ENCODE data around the gene NRARP.

DNA sequence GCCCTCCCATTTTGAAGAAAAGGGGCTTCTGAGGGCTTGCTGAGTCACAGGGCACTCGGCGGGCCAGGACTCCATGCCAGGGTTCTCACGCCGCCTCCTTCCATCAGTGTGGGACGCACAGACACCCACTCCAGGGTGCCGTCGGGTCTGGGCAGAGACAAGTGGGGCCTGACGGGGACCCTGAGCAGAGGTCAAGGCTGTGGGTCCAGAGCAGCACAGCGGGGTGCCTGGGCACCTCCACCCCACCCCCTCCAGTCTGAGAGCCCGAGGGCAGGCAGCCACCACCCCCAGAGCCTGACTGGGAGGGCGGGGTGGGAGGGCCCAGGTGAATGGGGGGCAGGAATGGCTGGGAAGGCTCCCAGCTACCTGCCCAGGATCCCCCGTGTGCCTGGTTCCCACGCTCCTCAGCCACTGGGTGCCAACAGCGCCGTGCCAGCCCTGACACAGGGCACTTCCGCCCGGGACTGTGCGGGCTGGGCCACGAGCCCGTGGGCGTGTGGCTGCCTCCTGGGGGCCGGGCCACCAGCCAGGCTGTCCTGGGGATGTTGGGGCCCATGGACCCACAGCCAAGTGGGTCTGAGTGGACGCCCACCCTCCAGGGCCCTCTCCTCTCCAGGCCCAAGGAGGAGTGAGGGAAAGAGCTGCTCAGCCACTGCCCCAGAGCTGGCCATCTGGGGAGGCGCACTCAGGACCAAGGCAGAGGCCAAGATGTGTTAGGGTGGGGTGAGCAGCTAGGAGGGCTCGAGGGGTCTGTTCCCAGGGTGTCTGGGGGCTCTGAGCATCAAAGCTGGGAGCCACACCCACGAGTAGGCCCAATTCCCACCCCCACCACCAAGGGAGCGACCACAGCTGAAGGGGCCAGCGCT, 10.1 kb upstream of the NRARP start:
- TF ChIP-seq, protein P1, sequence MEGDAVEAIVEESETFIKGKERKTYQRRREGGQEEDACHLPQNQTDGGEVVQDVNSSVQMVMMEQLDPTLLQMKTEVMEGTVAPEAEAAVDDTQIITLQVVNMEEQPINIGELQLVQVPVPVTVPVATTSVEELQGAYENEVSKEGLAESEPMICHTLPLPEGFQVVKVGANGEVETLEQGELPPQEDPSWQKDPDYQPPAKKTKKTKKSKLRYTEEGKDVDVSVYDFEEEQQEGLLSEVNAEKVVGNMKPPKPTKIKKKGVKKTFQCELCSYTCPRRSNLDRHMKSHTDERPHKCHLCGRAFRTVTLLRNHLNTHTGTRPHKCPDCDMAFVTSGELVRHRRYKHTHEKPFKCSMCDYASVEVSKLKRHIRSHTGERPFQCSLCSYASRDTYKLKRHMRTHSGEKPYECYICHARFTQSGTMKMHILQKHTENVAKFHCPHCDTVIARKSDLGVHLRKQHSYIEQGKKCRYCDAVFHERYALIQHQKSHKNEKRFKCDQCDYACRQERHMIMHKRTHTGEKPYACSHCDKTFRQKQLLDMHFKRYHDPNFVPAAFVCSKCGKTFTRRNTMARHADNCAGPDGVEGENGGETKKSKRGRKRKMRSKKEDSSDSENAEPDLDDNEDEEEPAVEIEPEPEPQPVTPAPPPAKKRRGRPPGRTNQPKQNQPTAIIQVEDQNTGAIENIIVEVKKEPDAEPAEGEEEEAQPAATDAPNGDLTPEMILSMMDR (IDR thresholded peaks at IDR 0.05; ENCODE audit: low read depth, low read length, poor library complexity, severe bottlenecking) = no peak
- TF ChIP-seq EZH2phosphoT487 (IDR thresholded peaks at IDR 0.05; ENCODE audit: borderline replicate concordance, low read length) = no peak
